Left lung (tissue), 10 donors: Measurements from ENCODE around the gene HYCC2. TPM values are rescaled to one million over a fixed set of nuclear protein-coding genes. Genes with fewer than 3 reads are reported as not detected.

ENCODE experiments used
- ATAC-seq: fragments of 200-7000 bp; cut with Tn5 transposase; one replicate; pipeline ENCODE4 v1.9.1; 2020; ENCODE audit warnings: moderate library complexity
- DNase-seq, 4 donors: peaks; one replicate each; pipeline ENCODE4 v3.0.0-alpha.2; 2013 to 2020
- H3K27ac ChIP-seq, 2 donors: fragments of 200-600 bp; sonication (generic) in 1 of 2; one replicate each; pipeline versions ENCODE4 v1.5.0 to v1.8.0; 2020 to 2021
- H3K27me3 ChIP-seq, 2 donors: fragments of 200-600 bp; sonication (generic) in 1 of 2; one replicate each; pipeline versions ENCODE4 v1.5.0 to v1.8.0; 2020 to 2021
- H3K36me3 ChIP-seq, 2 donors: fragments of 200-600 bp; sonication (generic) in 1 of 2; one replicate each; pipeline versions ENCODE4 v1.5.0 to v1.8.0; 2020 to 2021
- H3K4me1 ChIP-seq, 2 donors: fragments of 200-600 bp; one replicate each; pipeline ENCODE4 v1.8.0; 2021
- H3K4me3 ChIP-seq, 2 donors: fragments of 200-600 bp; sonication (generic) in 1 of 2; one replicate each; pipeline versions ENCODE4 v1.5.0 to v1.8.0; 2020 to 2021; ENCODE audit warnings: mild to moderate bottlenecking in 1 of 2
- H3K9me3 ChIP-seq, 2 donors: fragments of 200-600 bp; sonication (generic) in 1 of 2; one replicate each; pipeline versions ENCODE4 v1.5.0 to v1.8.0; 2020 to 2021
- intact Hi-C, 2 donors: fragments of 100-400 bp; cut with DNase I; formaldehyde crosslinking; loops; one replicate each; pipeline versions ENCODE4 v1.11.2 to v1.14.2; 2022
- polyA plus RNA-seq, 6 donors: library from polyadenylated mRNA; unstranded; fragments of 120-200 nt; gene quantifications; one replicate each; pipeline ENCODE4 v1.2.1, GENCODE V29; 2013; ENCODE audit not compliant: insufficient read length in 6 of 6
- total RNA-seq, 2 donors: library from RNA; stranded (reverse); fragmentation: NEBNext Ultra II Directional; extraction: Animal tissue kit (Norgen Biotek cat#: 25700); gene quantifications; one replicate each; pipeline ENCODE4 v1.2.1, GENCODE V29; 2021
- TF ChIP-seq, protein P1 (sequence below), 2 donors: fragments of 200-600 bp; sonication (generic) in 1 of 2; IDR thresholded peaks; one replicate each; pipeline versions ENCODE4 v1.5.0 to v1.8.0; 2021; ENCODE audit warnings: antibody characterized with exemption in 2 of 2
- donor health status: DM: no; HTN: yes; CAD: no.
- donor health status: DM: no; HTN: no; CAD: no.

Gene HYCC2
- total and polyA plus RNA-seq, 8 donors, result 13.4 to 37.9 (median 14.9) TPM

DNA sequence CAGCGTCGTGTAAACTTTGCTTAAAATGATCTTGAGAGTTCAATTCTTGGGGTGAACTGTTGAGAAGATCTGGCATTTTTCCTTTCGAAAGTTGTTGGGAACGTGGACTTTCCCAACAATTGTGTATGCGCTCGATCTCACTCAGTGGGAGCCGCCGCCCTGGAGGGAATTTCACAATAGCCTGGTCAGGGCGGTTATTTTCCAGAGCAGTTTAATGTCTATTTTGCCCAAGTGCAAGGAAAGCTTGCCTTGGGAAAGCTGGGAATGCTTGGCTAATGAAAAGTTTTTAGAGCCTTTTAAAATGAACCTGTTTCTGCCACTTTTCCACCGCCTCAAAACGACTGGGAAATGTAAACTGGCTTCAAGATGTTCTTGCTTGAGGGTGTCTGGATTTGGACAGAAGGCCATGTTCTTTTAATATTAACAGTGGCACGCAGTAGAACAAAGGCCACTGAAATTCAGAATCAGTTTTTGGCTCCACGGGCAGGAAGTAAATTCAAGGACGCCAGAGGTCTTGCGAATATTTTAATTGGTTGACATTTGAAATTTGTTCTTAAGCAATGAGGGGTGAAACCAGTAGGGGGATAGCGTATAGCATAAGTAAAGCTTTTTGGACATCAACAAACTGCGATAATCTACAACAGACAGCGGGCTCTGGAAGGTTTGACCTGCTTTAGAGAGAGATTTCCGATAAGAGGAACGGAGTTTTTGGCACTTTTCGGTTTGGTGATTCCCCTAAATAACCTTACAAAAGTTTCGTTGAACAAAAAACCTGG, 45.7 kb upstream of the HYCC2 start:
- Histone ChIP-seq H3K4me3 (peak overlapping the region; percentile 71 to 81), H3K4me1 (peaks cover 15 to 43% of the 10 kb centered on the region in 2 donors), H3K36me3 (no peaks in the 10 kb centered on the region), H3K27ac (peak overlapping the region; percentile 99 to 100), H3K27me3 (no peaks in the 10 kb centered on the region), H3K9me3 (no peaks in the 10 kb centered on the region)
- intact Hi-C loops, result no loop called here
- DNase-seq (peak in 3 of 4 donors; percentile 69 to 76 (median 75)), ATAC-seq (peak; percentile 22)
- TF ChIP-seq, protein P1, sequence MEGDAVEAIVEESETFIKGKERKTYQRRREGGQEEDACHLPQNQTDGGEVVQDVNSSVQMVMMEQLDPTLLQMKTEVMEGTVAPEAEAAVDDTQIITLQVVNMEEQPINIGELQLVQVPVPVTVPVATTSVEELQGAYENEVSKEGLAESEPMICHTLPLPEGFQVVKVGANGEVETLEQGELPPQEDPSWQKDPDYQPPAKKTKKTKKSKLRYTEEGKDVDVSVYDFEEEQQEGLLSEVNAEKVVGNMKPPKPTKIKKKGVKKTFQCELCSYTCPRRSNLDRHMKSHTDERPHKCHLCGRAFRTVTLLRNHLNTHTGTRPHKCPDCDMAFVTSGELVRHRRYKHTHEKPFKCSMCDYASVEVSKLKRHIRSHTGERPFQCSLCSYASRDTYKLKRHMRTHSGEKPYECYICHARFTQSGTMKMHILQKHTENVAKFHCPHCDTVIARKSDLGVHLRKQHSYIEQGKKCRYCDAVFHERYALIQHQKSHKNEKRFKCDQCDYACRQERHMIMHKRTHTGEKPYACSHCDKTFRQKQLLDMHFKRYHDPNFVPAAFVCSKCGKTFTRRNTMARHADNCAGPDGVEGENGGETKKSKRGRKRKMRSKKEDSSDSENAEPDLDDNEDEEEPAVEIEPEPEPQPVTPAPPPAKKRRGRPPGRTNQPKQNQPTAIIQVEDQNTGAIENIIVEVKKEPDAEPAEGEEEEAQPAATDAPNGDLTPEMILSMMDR (IDR thresholded peaks at IDR 0.05), result peak in 1 of 2 donors; percentile 24

DNA sequence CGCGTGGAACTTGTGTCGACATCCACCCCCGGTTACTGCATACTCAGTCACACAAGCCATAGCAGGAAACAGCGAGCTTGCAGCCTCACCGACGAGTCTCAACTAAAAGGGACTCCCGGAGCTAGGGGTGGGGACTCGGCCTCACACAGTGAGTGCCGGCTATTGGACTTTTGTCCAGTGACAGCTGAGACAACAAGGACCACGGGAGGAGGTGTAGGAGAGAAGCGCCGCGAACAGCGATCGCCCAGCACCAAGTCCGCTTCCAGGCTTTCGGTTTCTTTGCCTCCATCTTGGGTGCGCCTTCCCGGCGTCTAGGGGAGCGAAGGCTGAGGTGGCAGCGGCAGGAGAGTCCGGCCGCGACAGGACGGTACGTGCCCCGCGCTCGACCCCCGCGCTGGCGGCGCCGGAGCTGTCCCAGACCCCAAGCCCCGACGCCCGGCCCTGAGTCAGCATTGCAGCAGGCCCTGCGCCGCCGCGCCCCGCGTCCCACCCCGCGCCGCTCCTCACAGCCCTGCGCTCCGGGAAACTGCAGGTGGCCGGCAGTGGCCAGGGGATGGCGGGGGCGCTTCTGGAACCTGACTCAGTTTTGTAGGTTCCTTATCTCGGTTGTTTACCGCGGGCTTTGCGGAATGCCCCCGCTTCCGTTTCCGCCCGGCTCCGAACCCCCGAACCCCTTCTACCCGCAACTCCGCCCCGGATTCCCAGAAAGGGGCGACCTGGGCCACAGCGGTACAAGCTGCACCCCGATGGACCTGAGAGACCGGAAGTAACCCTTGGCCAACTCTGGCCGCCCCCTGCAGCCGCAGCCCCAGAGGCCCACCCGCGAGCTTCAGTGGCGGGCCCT, 44.9 kb upstream of the HYCC2 start, which contains the start of gene CFLAR:
TSS of gene CFLAR (plus strand) at position 50 of the 844 bp plus-strand sequence. CDS start 13,702 bp downstream, outside the sequence.
- Histone ChIP-seq H3K27ac (peak within 1 kb of the TSS; percentile 99 to 100), H3K9me3 (no peaks in the 10 kb centered on the region), H3K27me3 (no peaks in the 10 kb centered on the region), H3K36me3 (no peaks in the 10 kb centered on the region), H3K4me3 (peak within 1 kb of the TSS; percentile 71 to 81), H3K4me1 (peaks cover 8 to 36% of the 10 kb centered on the region in 2 donors)
- peak; percentile 50 for ATAC-seq
- TF ChIP-seq, protein P1 (IDR thresholded peaks at IDR 0.05), result peak in 1 of 2 donors; percentile 16
- DNase-seq, result peak; percentile 75 to 96 (median 84)
- intact Hi-C loops, result no loop called here

DNA sequence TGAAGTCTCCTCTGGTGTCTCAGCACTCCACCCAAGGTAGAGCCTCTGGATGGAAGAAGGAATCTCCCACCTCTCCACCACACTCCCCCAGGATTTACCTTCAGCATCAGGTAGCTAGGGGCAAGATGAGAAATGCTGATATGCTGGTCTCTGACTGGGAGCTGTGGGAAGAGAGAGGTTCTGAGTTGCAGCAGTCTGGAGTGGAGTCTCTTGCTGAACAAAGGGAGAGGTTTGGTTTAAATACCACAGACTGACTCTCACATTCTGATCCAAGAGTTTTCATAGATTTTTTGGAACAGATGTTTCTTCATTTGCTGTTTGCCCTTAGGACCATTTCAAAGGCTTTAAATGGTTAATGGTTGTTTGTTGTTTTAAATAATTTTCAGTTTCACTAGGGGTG, 43.4 kb upstream of the HYCC2 start:
- no peaks in the 10 kb centered on the region for H3K27me3 ChIP-seq
- no peaks in the 10 kb centered on the region for H3K9me3 ChIP-seq
- H3K36me3 ChIP-seq, result no peaks in the 10 kb centered on the region
- DNase-seq (no peak), ATAC-seq (no peak)
- H3K4me1 ChIP-seq, result peaks cover 5 to 31% of the 10 kb centered on the region in 2 donors
- intact Hi-C loops, result no loop called here
- H3K27ac ChIP-seq, result peak overlapping the region in 1 of 2 donors; percentile 99
- TF ChIP-seq, protein P1 (IDR thresholded peaks at IDR 0.05), result no peak
- H3K4me3 ChIP-seq, result peak overlapping the region; percentile 6 to 81

DNA sequence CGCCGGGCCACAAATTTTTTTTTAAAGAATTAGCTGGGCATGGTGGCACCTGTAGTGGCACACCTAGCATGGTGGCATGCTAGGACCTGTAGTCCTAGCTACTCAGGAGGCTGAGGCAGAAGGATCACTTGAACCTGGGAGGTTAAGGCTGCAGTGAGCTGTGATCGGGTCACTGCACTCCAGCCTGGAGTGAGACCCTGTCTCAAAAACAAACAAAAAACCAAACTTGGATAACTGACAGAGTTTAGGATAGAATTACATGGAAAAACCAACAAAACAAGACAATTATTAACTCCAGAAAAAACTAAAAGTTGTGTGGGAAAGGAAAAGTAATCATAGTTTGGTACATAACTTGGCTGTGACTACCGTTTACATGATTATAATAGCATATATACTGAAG, 42.9 kb upstream of the HYCC2 start:
- H3K27ac ChIP-seq, result peak overlapping the region in 1 of 2 donors; percentile 99
- H3K4me3 ChIP-seq, result peak overlapping the region in 1 of 2 donors; percentile 81
- intact Hi-C loops, result no loop called here
- TF ChIP-seq, protein P1 (IDR thresholded peaks at IDR 0.05), result no peak
- H3K36me3 ChIP-seq, result no peaks in the 10 kb centered on the region
- no peak for DNase-seq
- peaks cover 5 to 31% of the 10 kb centered on the region in 2 donors for H3K4me1 ChIP-seq
- no peak for ATAC-seq
- H3K9me3 ChIP-seq, result no peaks in the 10 kb centered on the region
- H3K27me3 ChIP-seq, result no peaks in the 10 kb centered on the region

DNA sequence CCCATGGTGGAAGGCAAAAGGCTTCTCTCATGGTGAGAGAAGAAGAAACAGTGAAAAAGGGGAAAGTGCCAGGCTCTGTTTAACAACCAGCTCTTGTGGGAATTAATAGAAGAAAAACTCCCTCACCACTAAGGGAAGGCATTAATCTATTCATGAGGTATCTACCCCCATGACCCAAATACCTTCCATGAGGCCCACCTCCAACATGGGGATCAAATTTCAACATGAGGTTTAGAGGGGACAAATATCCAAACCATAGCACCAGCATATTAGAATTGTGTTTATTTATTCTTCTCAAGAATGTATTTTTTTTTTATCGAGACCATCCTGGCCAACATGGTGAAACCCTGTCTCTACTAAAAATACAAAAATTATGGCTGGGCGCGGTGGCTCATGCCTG, 39.6 kb upstream of the HYCC2 start:
- Histone ChIP-seq H3K36me3 (no peaks in the 10 kb centered on the region), H3K27ac (no peak overlapping the region), H3K4me3 (no peak overlapping the region), H3K27me3 (no peaks in the 10 kb centered on the region), H3K4me1 (peaks cover 5 to 31% of the 10 kb centered on the region in 2 donors), H3K9me3 (no peaks in the 10 kb centered on the region)
- TF ChIP-seq, protein P1 (IDR thresholded peaks at IDR 0.05), result no peak
- ATAC-seq (no peak), DNase-seq (no peak)
- intact Hi-C loops, result no loop called here
